ENCODE measurements around the gene CHCHD6.

Gene CHCHD6

GRCh38 chr3:126995926-126996512 is 292.0 kb downstream of the CHCHD6 start:
- H4K20me1 ChIP-seq (ENCODE audit: insufficient read depth, low read length): peaks cover 69% of the 10 kb centered on the region
- TF ChIP-seq CTCF (IDR thresholded peaks at IDR 0.05; ENCODE audit: low read depth, low read length) (peak; percentile 43), EZH2phosphoT487 (IDR thresholded peaks at IDR 0.05; ENCODE audit: low read depth) (no peak)
- no peak overlapping the region for H3K9ac ChIP-seq (ENCODE audit: low read length)
- H2AFZ ChIP-seq (ENCODE audit: low read depth, low read length): no peak overlapping the region
- peaks cover 17% of the 10 kb centered on the region for H3K79me2 ChIP-seq (ENCODE audit: low read length)
- no peak overlapping the region for H3K4me3 ChIP-seq (ENCODE audit: low read length)
- no peaks in the 10 kb centered on the region for H3K9me3 ChIP-seq (ENCODE audit: insufficient read depth, low read length)
- H3K27ac ChIP-seq (ENCODE audit: low read length): no peak overlapping the region
- peaks cover 12% of the 10 kb centered on the region for H3K4me1 ChIP-seq (ENCODE audit: low read length)
- no peaks in the 10 kb centered on the region for H3K36me3 ChIP-seq (replicated peaks; ENCODE audit: low read depth, low read length)
- H3K4me2 ChIP-seq (ENCODE audit: low read length): no peak overlapping the region
- H3K27me3 ChIP-seq (ENCODE audit: low read depth, low read length): no peaks in the 10 kb centered on the region

DNA sequence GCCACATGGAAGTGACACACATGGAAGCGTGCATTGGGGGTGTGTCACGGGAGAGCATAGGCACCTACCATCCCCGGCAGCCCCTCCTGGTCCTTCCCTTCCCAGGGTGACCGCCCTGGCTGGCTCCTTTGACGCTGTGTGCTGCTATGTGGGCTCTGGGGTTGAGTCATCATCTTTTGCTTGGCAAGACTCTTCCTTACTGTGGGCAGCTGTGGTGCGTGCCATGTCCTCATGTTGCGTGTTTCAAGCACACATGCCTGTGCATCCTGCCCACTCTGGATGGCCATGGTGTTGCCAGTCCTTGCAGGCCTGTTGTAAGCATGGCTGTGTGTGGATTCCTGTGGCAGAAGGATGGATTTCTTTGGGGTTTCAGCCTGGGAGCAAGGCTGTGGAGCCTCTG is 292.9 kb downstream of the CHCHD6 start:
- peaks cover 12% of the 10 kb centered on the region for H3K4me1 ChIP-seq (ENCODE audit: low read length)
- H3K36me3 ChIP-seq (replicated peaks; ENCODE audit: low read depth, low read length): no peaks in the 10 kb centered on the region
- no peaks in the 10 kb centered on the region for H3K27me3 ChIP-seq (ENCODE audit: low read depth, low read length)
- no peak for TF ChIP-seq EZH2phosphoT487 (IDR thresholded peaks at IDR 0.05; ENCODE audit: low read depth)
- TF ChIP-seq CTCF (IDR thresholded peaks at IDR 0.05; ENCODE audit: low read depth, low read length): no peak
- H3K9ac ChIP-seq (ENCODE audit: low read length): no peak overlapping the region
- no peak overlapping the region for H3K27ac ChIP-seq (ENCODE audit: low read length)
- peaks cover 64% of the 10 kb centered on the region for H4K20me1 ChIP-seq (ENCODE audit: insufficient read depth, low read length)
- no peak overlapping the region for H3K4me2 ChIP-seq (ENCODE audit: low read length)
- H3K4me3 ChIP-seq (ENCODE audit: low read length): no peak overlapping the region
- H3K79me2 ChIP-seq (ENCODE audit: low read length): peaks cover 17% of the 10 kb centered on the region
- no peak overlapping the region for H2AFZ ChIP-seq (ENCODE audit: low read depth, low read length)
- H3K9me3 ChIP-seq (ENCODE audit: insufficient read depth, low read length): no peaks in the 10 kb centered on the region

DNA sequence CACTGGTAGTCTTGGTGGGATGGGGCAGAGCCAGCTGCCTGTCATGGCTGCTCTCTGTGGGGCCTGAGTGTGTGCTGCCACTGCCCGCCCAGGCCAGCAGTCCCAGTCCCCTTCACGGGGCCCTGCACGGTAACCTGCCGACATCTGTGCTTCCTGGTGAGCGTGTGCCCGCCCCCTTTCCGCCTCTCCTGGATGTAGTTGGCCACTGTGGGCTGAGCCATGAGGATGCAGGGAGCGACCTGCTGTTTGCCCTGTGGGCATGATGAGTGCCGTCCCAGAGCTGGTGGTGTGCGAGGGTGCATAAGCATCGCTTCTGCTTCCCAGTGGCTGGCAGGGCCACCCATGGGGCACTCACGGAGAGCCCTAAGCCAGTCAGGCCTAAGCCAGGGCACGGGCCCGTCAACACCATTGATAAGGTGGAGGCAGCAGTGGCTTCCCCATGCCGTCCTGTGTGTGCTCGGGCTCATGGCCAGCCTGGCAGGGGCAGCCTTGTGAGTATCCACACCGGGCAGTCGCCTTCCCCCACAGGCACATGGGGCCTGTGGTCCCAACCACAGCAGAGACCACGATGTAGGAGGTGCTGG is 293.5 kb downstream of the CHCHD6 start:
- peaks cover 58% of the 10 kb centered on the region for H4K20me1 ChIP-seq (ENCODE audit: insufficient read depth, low read length)
- no peak overlapping the region for H3K4me3 ChIP-seq (ENCODE audit: low read length)
- H3K9me3 ChIP-seq (ENCODE audit: insufficient read depth, low read length): no peaks in the 10 kb centered on the region
- H3K36me3 ChIP-seq (replicated peaks; ENCODE audit: low read depth, low read length): no peaks in the 10 kb centered on the region
- peaks cover 17% of the 10 kb centered on the region for H3K79me2 ChIP-seq (ENCODE audit: low read length)
- no peak overlapping the region for H3K9ac ChIP-seq (ENCODE audit: low read length)
- H2AFZ ChIP-seq (ENCODE audit: low read depth, low read length): no peak overlapping the region
- H3K27me3 ChIP-seq (ENCODE audit: low read depth, low read length): no peaks in the 10 kb centered on the region
- no peak overlapping the region for H3K4me2 ChIP-seq (ENCODE audit: low read length)
- H3K4me1 ChIP-seq (ENCODE audit: low read length): peaks cover 12% of the 10 kb centered on the region
- no peak overlapping the region for H3K27ac ChIP-seq (ENCODE audit: low read length)
- TF ChIP-seq CTCF (IDR thresholded peaks at IDR 0.05; ENCODE audit: low read depth, low read length) (no peak), EZH2phosphoT487 (IDR thresholded peaks at IDR 0.05; ENCODE audit: low read depth) (no peak)

GRCh38 chr3:126998320-126998719 is 294.3 kb downstream of the CHCHD6 start:
- no peak overlapping the region for H3K4me2 ChIP-seq (ENCODE audit: low read length)
- H3K27ac ChIP-seq (ENCODE audit: low read length): no peak overlapping the region
- H3K36me3 ChIP-seq (replicated peaks; ENCODE audit: low read depth, low read length): no peaks in the 10 kb centered on the region
- H3K9me3 ChIP-seq (ENCODE audit: insufficient read depth, low read length): no peaks in the 10 kb centered on the region
- peaks cover 12% of the 10 kb centered on the region for H3K4me1 ChIP-seq (ENCODE audit: low read length)
- peaks cover 52% of the 10 kb centered on the region for H4K20me1 ChIP-seq (ENCODE audit: insufficient read depth, low read length)
- H3K4me3 ChIP-seq (ENCODE audit: low read length): no peak overlapping the region
- H3K27me3 ChIP-seq (ENCODE audit: low read depth, low read length): no peaks in the 10 kb centered on the region
- H3K9ac ChIP-seq (ENCODE audit: low read length): no peak overlapping the region
- H2AFZ ChIP-seq (ENCODE audit: low read depth, low read length): no peak overlapping the region
- H3K79me2 ChIP-seq (ENCODE audit: low read length): peaks cover 17% of the 10 kb centered on the region
- TF ChIP-seq CTCF (IDR thresholded peaks at IDR 0.05; ENCODE audit: low read depth, low read length) (no peak), EZH2phosphoT487 (IDR thresholded peaks at IDR 0.05; ENCODE audit: low read depth) (no peak)
